Ascending aorta (tissue), 2 donors: Measurements from ENCODE around the gene GPX2. TPM values are rescaled to one million over a fixed set of nuclear protein-coding genes. Genes with fewer than 3 reads are reported as not detected.

Source experiments
- DNase-seq, 2 donors: peaks; one replicate each; pipeline ENCODE4 v3.0.0-alpha.2; 2019; ENCODE audit warnings: low spot score in 2 of 2
- H3K27ac ChIP-seq, 2 donors: fragments of 200-600 bp; sonication (generic); one replicate each; pipeline ENCODE4 v1.5.1; 2016 to 2017; ENCODE audit warnings: mild to moderate bottlenecking in 1 of 2
- H3K27me3 ChIP-seq: fragments of 200-600 bp; sonication (generic); one replicate; pipeline ENCODE4 v1.5.1; 2017
- H3K36me3 ChIP-seq, 2 donors: fragments of 200-600 bp; sonication (generic); one replicate each; pipeline ENCODE4 v1.5.1; 2016
- H3K4me1 ChIP-seq, 2 donors: fragments of 200-600 bp; sonication (generic); one replicate each; pipeline ENCODE4 v1.5.1; 2016 to 2017; ENCODE audit warnings: mild to moderate bottlenecking in 1 of 2
- H3K4me3 ChIP-seq, 2 donors: fragments of 200-600 bp; sonication (generic); one replicate each; pipeline ENCODE4 v1.5.1; 2016 to 2017; ENCODE audit warnings: mild to moderate bottlenecking in 1 of 2
- H3K9me3 ChIP-seq, 2 donors: fragments of 200-600 bp; sonication (generic); one replicate each; pipeline ENCODE4 v1.5.1; 2016
- CTCF ChIP-seq, 3 experiments: fragments of 200-600 bp in 2 of 3; fragments of 450-650 bp in 1 of 3; sonication (generic) in 2 of 3; IDR thresholded peaks; one replicate each; pipeline ENCODE4 v1.5.1; 2016 to 2019; ENCODE audit warnings: antibody characterized with exemption in 3 of 3, mild to moderate bottlenecking in 1 of 3, moderate library complexity in 1 of 3
- intact Hi-C: fragments of 100-400 bp; cut with DNase I; formaldehyde crosslinking; loops from one replicate; pipeline ENCODE4 v1.15.1; 2023
- total RNA-seq: library from RNA; depleted of rRNA; stranded (reverse); fragments of >200 nt; gene quantifications from one replicate; pipeline ENCODE4 v1.1.0, GENCODE V29; 2016

The GPX2 gene
- total RNA-seq, 1 donor from 2014 or later, result not detected

- H3K4me3 ChIP-seq, result no peak overlapping the region
- TF ChIP-seq CTCF (IDR thresholded peaks at IDR 0.05), result no peak
- intact Hi-C loops, result loop anchor here (5.0 kb wide), 1 partner anchor 47 kb away; no protein-coding TSS in a partner anchor
- DNase-seq, result no peak
- no peaks in the 10 kb centered on the region for H3K9me3 ChIP-seq
- peaks cover 0 to 13% of the 10 kb centered on the region in 2 donors for H3K36me3 ChIP-seq
- no peak overlapping the region for H3K27ac ChIP-seq
- H3K27me3 ChIP-seq, result no peaks in the 10 kb centered on the region
- peaks cover 0 to 9% of the 10 kb centered on the region in 2 donors for H3K4me1 ChIP-seq
Observed at GRCh38 chr14:64938972-64939816, 3.4 kb downstream of the GPX2 start.

DNA sequence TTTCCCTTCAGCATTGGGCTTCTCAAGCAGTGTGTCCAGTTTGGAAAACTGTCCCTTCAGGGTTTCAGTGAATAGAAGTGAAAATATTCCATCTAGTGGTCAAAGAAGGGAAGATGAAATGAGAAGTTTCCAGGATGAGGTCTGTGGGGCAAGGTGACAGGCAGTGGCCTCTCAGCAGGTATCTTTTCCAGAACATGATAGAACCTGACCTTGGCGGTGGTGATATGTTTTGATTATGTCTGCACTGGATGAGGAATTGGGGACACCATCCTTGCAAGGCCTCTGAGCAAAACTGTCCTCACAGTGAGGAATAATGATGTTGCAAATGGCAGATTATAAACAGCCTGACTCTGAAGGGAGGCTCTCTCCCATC, 4.7 kb downstream of the GPX2 start:
- no peak for DNase-seq
- H3K27me3 ChIP-seq, result no peaks in the 10 kb centered on the region
- peak; percentile 11 to 49 (median 39) for TF ChIP-seq CTCF (IDR thresholded peaks at IDR 0.05)
- intact Hi-C loops, result loop anchor here (1.0 to 5.0 kb wide), 2 partner anchors 46 to 115 kb away; no protein-coding TSS in a partner anchor
- H3K4me1 ChIP-seq, result peaks cover 0 to 9% of the 10 kb centered on the region in 2 donors
- H3K36me3 ChIP-seq, result peaks cover 0 to 15% of the 10 kb centered on the region in 2 donors
- no peak overlapping the region for H3K4me3 ChIP-seq
- no peak overlapping the region for H3K27ac ChIP-seq
- H3K9me3 ChIP-seq, result no peaks in the 10 kb centered on the region

GRCh38 chr14:64937171-64937820, 5.2 kb downstream of the GPX2 start:
- peak overlapping the region in 1 of 2 donors; percentile 29 for H3K27ac ChIP-seq
- no peaks in the 10 kb centered on the region for H3K9me3 ChIP-seq
- no peaks in the 10 kb centered on the region for H3K27me3 ChIP-seq
- DNase-seq, result no peak
- no peak overlapping the region for H3K4me3 ChIP-seq
- TF ChIP-seq CTCF (IDR thresholded peaks at IDR 0.05), result no peak
- H3K4me1 ChIP-seq, result peaks cover 0 to 9% of the 10 kb centered on the region in 2 donors
- H3K36me3 ChIP-seq, result peaks cover 0 to 19% of the 10 kb centered on the region in 2 donors
- intact Hi-C loops, result loop anchor here (1.0 to 5.0 kb wide), 2 partner anchors 45 to 114 kb away; no protein-coding TSS in a partner anchor

DNA sequence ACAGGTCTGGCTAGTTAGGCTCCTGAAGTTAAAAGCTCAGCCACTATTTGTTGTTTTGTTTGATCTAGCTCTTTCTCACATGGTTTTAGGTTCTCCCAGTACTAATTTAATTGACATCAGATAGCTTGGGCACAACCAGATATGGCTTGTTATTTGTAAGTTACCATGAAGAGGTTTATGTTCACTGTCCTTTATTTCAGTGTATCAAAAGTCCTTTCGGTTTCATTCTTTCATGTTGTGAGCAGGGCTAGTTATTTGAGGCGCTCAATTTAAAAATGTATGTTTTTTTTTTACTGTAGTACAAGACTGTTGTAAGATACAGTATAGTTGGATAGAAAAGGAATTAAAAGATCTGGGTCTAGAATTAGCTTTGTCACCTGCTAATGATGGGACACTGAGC, 7.0 kb downstream of the GPX2 start:
- H3K4me3 ChIP-seq, result no peak overlapping the region
- H3K9me3 ChIP-seq, result no peaks in the 10 kb centered on the region
- DNase-seq, result no peak
- H3K4me1 ChIP-seq, result peaks cover 0 to 18% of the 10 kb centered on the region in 2 donors
- TF ChIP-seq CTCF (IDR thresholded peaks at IDR 0.05), result no peak
- intact Hi-C loops, result loop anchor here (5.0 kb wide), 1 partner anchor 43 kb away; no protein-coding TSS in a partner anchor
- no peaks in the 10 kb centered on the region for H3K27me3 ChIP-seq
- peak overlapping the region in 1 of 2 donors; percentile 5 for H3K27ac ChIP-seq
- peaks cover 7 to 24% of the 10 kb centered on the region in 2 donors for H3K36me3 ChIP-seq

DNA sequence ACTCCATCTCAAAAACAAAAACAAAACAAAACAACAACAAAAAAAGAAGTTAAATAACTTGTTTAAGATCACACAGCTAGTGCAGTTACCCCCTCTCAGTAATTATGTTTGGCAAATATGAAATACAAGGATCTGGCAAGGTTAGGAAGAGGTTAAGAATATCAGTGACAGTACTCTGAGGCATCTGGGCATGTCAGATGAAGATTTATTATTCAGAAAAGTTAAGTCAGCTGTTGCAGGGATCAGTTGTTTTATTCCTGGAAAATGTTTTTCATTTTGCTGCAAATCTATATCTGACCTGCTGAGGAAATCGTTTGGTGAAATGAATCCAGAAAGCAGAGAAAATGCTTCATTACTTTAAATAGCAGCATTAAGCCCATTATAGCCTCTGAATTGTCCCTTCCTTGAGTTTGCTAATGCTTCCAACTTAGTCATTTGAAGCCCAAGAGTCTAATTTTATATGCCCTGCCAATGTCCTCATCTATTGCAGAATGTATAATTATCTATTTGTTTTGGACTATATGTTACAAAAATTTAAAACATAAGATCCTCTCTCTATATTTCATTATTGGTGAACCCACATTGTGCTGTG, 8.1 kb downstream of the GPX2 start:
- intact Hi-C loops, result no loop called here
- Histone ChIP-seq H3K4me3 (no peak overlapping the region), H3K27ac (peak overlapping the region in 1 of 2 donors; percentile 17), H3K27me3 (no peaks in the 10 kb centered on the region), H3K4me1 (peaks cover 0 to 29% of the 10 kb centered on the region in 2 donors), H3K9me3 (no peaks in the 10 kb centered on the region), H3K36me3 (peaks cover 7 to 24% of the 10 kb centered on the region in 2 donors)
- no peak for TF ChIP-seq CTCF (IDR thresholded peaks at IDR 0.05)
- DNase-seq, result no peak
